Colonic mucosa (tissue), 4 donors: ENCODE results near the gene PIK3R2. TPM values are rescaled to one million over a fixed set of nuclear protein-coding genes. Genes with fewer than 3 reads are reported as not detected.

ENCODE experiments used
- DNase-seq: peaks from one replicate; pipeline ENCODE4 v3.0.0-alpha.2; 2020
- H3K27ac ChIP-seq: fragments of 200-600 bp; one replicate; pipeline ENCODE4 v1.8.0; 2021
- H3K27me3 ChIP-seq: fragments of 200-600 bp; one replicate; pipeline ENCODE4 v1.8.0; 2021
- H3K36me3 ChIP-seq: fragments of 200-600 bp; one replicate; pipeline ENCODE4 v1.8.0; 2021
- H3K4me1 ChIP-seq: fragments of 200-600 bp; one replicate; pipeline ENCODE4 v1.8.0; 2021; ENCODE audit warnings: mild to moderate bottlenecking
- H3K4me3 ChIP-seq: fragments of 200-600 bp; one replicate; pipeline ENCODE4 v1.8.0; 2021
- H3K9ac ChIP-seq, 2 donors: one replicate each; pipeline ENCODE4 v1.7.0; 2013; ENCODE audit warnings: control low read depth in 2 of 2, low read depth in 2 of 2, low read length in 2 of 2
- H3K9me3 ChIP-seq: fragments of 200-600 bp; one replicate; pipeline ENCODE4 v1.8.0; 2021
- intact Hi-C: fragments of 100-400 bp; cut with DNase I; formaldehyde crosslinking; loops from one replicate; pipeline ENCODE4 v1.14.1; 2022
- total RNA-seq, 2 donors: library from RNA; stranded (reverse); fragmentation: NEBNext Ultra II Directional in 1 of 2; extraction: Animal tissue kit (Norgen Biotek cat#: 25700) in 1 of 2; gene quantifications; one replicate each; pipeline ENCODE4 v1.2.1, GENCODE V29; 2021
- TF ChIP-seq, protein P1 (sequence below): fragments of 200-600 bp; IDR thresholded peaks from one replicate; pipeline ENCODE4 v1.8.0; 2022; ENCODE audit warnings: antibody characterized with exemption, mild to moderate bottlenecking
- donor health status: healthy.
- donor health status: DM: no; HTN: no; CAD: no.
- donor health status: DM: no; HTN: no; CAD: no.

The PIK3R2 gene
- total RNA-seq, 2 donors from 2014 or later, result 42.9 to 48.2 TPM

DNA sequence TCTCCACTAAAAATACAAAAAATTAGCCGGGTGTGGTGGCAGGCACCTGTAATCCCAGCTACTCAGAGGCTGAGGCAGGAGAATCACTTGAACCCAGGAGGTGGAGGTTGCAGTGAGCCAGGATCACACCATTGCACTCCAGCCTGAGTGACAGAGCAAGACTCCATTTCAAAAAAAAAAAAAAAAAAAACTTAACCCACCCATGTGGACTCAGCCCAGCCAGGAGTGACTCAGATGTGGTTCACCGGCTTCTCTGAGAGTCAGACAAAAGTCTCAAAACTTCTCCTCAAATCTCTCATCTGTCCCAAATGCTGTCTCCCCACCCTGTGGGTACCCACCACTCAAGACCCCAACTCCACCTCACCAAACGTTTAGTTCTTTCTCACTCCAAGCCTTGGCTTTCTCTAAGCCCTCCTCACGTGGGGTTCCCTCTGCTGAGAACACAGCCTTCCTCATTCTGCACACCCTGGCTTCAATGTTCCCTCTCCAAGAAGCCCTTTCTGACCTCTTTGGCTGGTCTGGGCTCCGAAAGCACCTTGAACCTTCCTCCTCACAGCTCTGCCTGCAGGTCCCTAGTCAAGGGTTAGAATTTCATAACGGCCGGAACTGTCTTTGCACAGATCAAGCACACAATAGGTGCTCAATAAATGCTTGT is 61.9 kb downstream of the PIK3R2 start:
- H3K36me3 ChIP-seq, result no peaks in the 10 kb centered on the region
- intact Hi-C loops, result loop anchor here (10.0 kb wide), 1 partner anchor 120 kb away; no protein-coding TSS in a partner anchor
- no peaks in the 10 kb centered on the region for H3K4me1 ChIP-seq
- no peak overlapping the region for H3K9ac ChIP-seq
- no peaks in the 10 kb centered on the region for H3K27me3 ChIP-seq
- H3K9me3 ChIP-seq, result no peaks in the 10 kb centered on the region
- H3K4me3 ChIP-seq, result no peak overlapping the region
- TF ChIP-seq, protein P1, sequence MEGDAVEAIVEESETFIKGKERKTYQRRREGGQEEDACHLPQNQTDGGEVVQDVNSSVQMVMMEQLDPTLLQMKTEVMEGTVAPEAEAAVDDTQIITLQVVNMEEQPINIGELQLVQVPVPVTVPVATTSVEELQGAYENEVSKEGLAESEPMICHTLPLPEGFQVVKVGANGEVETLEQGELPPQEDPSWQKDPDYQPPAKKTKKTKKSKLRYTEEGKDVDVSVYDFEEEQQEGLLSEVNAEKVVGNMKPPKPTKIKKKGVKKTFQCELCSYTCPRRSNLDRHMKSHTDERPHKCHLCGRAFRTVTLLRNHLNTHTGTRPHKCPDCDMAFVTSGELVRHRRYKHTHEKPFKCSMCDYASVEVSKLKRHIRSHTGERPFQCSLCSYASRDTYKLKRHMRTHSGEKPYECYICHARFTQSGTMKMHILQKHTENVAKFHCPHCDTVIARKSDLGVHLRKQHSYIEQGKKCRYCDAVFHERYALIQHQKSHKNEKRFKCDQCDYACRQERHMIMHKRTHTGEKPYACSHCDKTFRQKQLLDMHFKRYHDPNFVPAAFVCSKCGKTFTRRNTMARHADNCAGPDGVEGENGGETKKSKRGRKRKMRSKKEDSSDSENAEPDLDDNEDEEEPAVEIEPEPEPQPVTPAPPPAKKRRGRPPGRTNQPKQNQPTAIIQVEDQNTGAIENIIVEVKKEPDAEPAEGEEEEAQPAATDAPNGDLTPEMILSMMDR, result no peak
- no peak overlapping the region for H3K27ac ChIP-seq
- no peak for DNase-seq

DNA sequence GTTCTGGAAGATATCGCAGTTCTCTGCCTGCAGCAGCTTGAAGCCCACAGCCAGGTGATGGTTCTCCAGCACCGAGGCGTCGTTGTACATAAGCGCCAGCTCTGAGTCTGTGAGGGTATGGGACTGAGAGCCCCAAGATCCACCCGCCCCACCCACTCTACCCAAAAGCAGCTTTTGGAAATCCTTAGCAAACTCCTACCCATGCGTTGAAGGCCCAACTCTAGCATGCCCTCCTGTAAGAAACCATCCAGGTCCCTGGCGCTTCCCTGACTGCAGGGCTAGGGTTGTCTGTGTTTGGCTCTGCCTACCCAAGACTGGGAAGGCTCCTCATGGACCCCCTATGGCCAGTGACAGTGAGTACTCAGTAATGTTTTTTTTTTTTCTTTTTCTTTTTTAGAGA is 63.8 kb downstream of the PIK3R2 start:
- no peak overlapping the region for H3K27ac ChIP-seq
- TF ChIP-seq, protein P1, result no peak
- no peaks in the 10 kb centered on the region for H3K9me3 ChIP-seq
- no peak overlapping the region for H3K9ac ChIP-seq
- intact Hi-C loops, result loop anchor here (10.0 kb wide), 1 partner anchor 118 kb away; no protein-coding TSS in a partner anchor
- H3K4me3 ChIP-seq, result no peak overlapping the region
- H3K27me3 ChIP-seq, result no peaks in the 10 kb centered on the region
- DNase-seq, result no peak
- no peaks in the 10 kb centered on the region for H3K4me1 ChIP-seq
- no peaks in the 10 kb centered on the region for H3K36me3 ChIP-seq

DNA sequence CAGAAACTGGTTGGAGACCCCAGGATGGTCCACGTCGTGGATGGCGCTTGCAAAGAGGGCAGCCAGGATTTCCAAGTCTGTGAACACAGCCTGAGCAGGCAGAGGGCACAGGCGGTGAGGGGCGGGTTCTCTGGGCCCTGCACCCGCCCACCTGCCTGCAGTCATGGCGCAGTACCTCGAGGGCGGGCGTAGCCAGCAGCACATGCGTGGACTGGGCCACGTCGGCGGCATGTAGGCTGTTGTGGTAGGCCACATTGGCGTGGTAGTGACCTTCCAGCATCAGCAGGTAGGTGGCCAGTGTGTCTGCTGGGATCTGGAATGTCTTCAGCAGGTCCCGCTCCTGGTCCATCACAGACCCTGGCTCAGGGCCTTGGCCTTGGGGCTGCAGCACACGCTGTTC is 65.2 kb downstream of the PIK3R2 start:
- DNase-seq, result no peak
- Histone ChIP-seq H3K9ac (no peak overlapping the region), H3K36me3 (no peaks in the 10 kb centered on the region), H3K4me3 (no peak overlapping the region), H3K9me3 (no peaks in the 10 kb centered on the region), H3K27me3 (no peaks in the 10 kb centered on the region), H3K27ac (no peak overlapping the region), H3K4me1 (no peaks in the 10 kb centered on the region)
- intact Hi-C loops, result loop anchor here (10.0 kb wide), 1 partner anchor 117 kb away; no protein-coding TSS in a partner anchor
- TF ChIP-seq, protein P1, result no peak

DNA sequence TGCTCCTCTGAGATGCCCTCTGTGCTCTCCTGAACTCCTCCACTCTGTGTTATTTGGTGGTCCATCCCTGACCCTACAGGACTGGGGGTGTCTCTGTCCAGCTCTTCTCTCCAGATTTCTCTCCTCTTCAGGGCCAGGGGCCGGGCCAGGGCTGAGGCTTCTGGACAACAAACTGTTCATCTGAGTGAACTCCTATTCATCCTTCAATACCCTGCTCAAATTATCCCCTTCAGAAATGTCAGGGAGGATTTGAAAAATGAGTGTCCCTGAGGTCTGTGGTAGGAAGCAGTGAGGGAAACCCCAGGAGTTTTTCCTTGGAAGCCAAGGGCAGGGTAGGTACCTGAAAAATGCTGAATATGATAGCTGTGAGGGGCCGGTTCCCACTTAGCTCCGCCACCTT is 65.6 kb downstream of the PIK3R2 start:
- DNase-seq, result no peak
- Histone ChIP-seq H3K36me3 (no peaks in the 10 kb centered on the region), H3K4me1 (no peaks in the 10 kb centered on the region), H3K9me3 (no peaks in the 10 kb centered on the region), H3K4me3 (no peak overlapping the region), H3K9ac (no peak overlapping the region), H3K27ac (no peak overlapping the region), H3K27me3 (no peaks in the 10 kb centered on the region)
- intact Hi-C loops, result loop anchor here (10.0 kb wide), 1 partner anchor 116 kb away; no protein-coding TSS in a partner anchor
- TF ChIP-seq, protein P1, result no peak

Other genes starting within 250 kb of the PIK3R2 start
- 100 to 1,000 TPM in 1 of 2 donors, 10 to 100 TPM in 1; 45.2 to 122 TPM for gene CCDC124, start 220.1 kb upstream of the PIK3R2 start, total RNA-seq
- not detected for gene KCNN1, start 186.1 kb upstream of the PIK3R2 start, total RNA-seq
- gene ARRDC2, start 145.0 kb upstream of the PIK3R2 start, total RNA-seq, result 10 to 100 TPM; 15.8 to 16.4 TPM
- 1 to 10 TPM in 1 of 2 donors, under 1 TPM in 1; 0.53 to 1.1 TPM for gene IL12RB1, start 66.2 kb upstream of the PIK3R2 start, total RNA-seq
- gene MAST3, start 55.4 kb upstream of the PIK3R2 start, total RNA-seq, result 10 to 100 TPM; 24.3 to 30.9 TPM
- 10 to 100 TPM; 47.1 to 95.2 TPM for gene IFI30, start 20.6 kb downstream of the PIK3R2 start, total RNA-seq
- gene MPV17L2, start 40.1 kb downstream of the PIK3R2 start, total RNA-seq, result 10 to 100 TPM in 1 of 2 donors, 1 to 10 TPM in 1; 8.9 to 21.7 TPM
- 1 to 10 TPM; 3.5 to 4.2 TPM for gene RAB3A, start 50.9 kb downstream of the PIK3R2 start, total RNA-seq
- gene PDE4C, start 73.3 kb downstream of the PIK3R2 start, total RNA-seq, result 1 to 10 TPM; 2.1 TPM
- gene IQCN, start 121.3 kb downstream of the PIK3R2 start, total RNA-seq, result 1 to 10 TPM; 1.7 to 3.0 TPM
- 100 to 1,000 TPM; 177 to 418 TPM for gene JUND, start 128.5 kb downstream of the PIK3R2 start, total RNA-seq
- 100 to 1,000 TPM; 128 to 308 TPM for gene LSM4, start 169.9 kb downstream of the PIK3R2 start, total RNA-seq
- 10 to 100 TPM; 62.6 to 99.0 TPM for gene PGPEP1, start 187.4 kb downstream of the PIK3R2 start, total RNA-seq
- 100 to 1,000 TPM; 120 to 159 TPM for gene GDF15, start 233.0 kb downstream of the PIK3R2 start, total RNA-seq
- gene LRRC25, start 244.5 kb downstream of the PIK3R2 start, total RNA-seq, result 1 to 10 TPM; 1.4 to 3.9 TPM